ENCODE measurements around the gene XRCC5.

GRCh38 chr2:216172493-216172892, 63.3 kb downstream of the XRCC5 start:
- TF ChIP-seq CTCF (IDR thresholded peaks at IDR 0.05) = no peak
- TF ChIP-seq POLR2A (IDR thresholded peaks at IDR 0.05) = no peak
